Eye (tissue), 1 donor: ENCODE results near the gene PPP2R3A.
"Not testable (repeated sequence)": the region's sequence is repeated elsewhere in the genome, so short reads cannot be mapped to it uniquely, and the experiment has no call there.

ENCODE experiments used
- DNase-seq: peaks from one replicate; pipeline ENCODE4 v3.0.0-alpha.2; 2015

The PPP2R3A gene, protein sequence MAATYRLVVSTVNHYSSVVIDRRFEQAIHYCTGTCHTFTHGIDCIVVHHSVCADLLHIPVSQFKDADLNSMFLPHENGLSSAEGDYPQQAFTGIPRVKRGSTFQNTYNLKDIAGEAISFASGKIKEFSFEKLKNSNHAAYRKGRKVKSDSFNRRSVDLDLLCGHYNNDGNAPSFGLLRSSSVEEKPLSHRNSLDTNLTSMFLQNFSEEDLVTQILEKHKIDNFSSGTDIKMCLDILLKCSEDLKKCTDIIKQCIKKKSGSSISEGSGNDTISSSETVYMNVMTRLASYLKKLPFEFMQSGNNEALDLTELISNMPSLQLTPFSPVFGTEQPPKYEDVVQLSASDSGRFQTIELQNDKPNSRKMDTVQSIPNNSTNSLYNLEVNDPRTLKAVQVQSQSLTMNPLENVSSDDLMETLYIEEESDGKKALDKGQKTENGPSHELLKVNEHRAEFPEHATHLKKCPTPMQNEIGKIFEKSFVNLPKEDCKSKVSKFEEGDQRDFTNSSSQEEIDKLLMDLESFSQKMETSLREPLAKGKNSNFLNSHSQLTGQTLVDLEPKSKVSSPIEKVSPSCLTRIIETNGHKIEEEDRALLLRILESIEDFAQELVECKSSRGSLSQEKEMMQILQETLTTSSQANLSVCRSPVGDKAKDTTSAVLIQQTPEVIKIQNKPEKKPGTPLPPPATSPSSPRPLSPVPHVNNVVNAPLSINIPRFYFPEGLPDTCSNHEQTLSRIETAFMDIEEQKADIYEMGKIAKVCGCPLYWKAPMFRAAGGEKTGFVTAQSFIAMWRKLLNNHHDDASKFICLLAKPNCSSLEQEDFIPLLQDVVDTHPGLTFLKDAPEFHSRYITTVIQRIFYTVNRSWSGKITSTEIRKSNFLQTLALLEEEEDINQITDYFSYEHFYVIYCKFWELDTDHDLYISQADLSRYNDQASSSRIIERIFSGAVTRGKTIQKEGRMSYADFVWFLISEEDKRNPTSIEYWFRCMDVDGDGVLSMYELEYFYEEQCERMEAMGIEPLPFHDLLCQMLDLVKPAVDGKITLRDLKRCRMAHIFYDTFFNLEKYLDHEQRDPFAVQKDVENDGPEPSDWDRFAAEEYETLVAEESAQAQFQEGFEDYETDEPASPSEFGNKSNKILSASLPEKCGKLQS (N-terminal part only)

DNA sequence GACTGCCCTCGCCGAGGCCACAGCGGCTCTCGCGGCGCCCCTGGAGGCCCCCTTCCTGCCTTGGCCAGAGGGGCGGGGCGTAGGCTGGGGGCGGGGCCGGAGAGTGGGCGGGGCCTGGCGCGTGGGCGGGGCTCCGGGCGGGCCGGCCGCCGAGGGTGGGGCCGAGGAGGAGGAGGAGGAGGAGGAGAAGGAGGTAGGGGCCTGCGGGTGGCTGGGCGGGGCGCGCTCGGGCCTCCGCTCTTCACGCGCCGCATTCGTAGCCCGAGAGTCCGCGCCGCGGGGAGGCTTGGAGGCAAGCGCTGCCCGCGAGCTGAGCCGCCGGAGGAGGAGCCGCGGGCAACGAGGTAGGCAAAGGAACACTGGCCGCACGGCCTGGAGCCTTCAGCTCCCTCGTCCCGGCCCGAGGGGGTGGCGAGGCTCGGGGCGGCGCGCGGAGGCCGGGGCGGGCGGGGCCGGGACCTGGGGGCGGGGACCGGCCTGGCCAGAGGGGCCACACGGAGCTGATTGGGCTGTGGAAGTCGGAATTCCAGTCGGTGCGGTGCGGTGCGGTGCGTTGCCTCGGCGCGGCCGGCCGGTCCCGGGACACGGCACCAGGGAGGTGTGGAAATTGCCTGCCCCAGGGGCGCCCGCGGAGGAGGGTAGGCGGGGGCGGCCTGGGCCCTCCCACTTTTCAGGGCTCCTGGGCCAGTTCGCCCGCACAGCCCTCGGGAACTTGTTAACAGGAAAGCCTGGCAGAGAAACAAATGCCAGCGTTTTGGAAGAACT, at the start of gene PPP2R3A:
Gene PPP2R3A, plus strand, starts transcription at position 223 of the 765 bp plus-strand sequence. CDS start 35,771 bp downstream, outside the sequence.
- peak; percentile 95 for DNase-seq

DNA sequence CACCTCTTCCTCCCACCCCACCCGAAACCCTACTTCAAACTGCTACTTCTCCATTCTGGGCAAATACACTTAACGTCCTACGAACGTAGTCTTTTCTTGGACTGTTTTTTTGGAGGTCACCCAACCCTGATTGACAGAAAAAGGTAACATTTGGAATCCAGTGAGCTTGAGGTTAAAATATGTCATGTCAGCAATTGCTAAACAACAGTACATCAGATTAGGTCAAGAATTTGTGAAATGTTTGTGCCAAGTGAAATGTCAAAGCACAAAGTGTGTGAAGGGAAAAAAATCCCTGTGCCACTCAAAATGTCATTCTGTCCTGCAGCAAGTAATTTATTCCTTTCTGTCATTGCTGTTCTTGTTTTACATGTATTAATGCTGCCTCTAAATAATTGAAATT, 49.2 kb upstream of the PPP2R3A start:
- DNase-seq = no peak

DNA sequence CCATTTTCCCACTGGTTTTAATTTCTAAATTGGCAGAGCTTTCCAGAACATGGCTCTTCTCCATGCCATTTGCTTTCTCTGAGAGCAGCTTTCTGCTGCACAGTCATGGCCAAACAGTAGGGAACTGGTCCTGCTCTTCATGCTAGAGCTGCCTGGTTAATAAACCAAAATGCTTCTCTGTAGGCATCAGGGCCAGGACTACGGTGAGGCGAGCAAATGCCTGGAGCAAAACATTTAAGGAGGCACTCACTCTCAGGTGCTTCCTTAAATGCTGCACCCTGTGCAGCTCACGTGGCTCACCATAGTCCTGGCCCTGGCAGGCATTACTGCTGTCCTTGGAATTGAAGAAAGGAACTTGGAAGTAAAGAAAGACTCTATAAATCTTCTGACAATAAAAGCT, 48.5 kb upstream of the PPP2R3A start:
- no peak for DNase-seq

DNA sequence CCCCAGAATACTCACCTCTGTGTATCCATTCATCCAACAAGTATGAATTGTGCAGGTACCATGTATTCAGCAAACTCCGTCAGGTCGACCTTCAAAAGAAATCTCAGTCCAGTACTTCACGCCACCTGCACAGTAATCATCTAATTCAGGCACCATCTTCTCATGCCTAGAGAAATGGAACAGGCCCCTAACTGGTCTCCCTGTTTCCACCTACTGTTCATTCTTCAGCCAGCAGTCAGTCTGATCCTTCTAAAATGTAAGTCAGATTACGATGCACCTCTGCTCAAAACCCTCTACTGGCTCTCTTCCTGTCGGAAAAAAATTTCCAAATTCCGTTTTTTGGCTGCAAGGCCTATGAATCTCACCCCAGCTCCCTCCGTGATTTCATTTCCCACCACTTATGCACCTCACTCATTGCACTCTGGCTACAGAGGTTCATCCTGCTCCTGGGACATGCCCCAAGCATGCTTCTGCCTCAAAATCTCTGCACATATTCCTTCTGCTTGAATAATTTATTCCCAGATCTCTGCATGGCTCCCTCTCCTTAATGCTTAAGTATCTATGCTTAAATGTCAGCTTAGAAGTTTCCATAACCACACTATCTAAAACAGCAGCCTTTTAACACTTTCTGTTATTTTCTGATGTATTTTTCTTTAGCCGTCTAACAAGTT, 47.5 kb upstream of the PPP2R3A start:
- no peak for DNase-seq

DNA sequence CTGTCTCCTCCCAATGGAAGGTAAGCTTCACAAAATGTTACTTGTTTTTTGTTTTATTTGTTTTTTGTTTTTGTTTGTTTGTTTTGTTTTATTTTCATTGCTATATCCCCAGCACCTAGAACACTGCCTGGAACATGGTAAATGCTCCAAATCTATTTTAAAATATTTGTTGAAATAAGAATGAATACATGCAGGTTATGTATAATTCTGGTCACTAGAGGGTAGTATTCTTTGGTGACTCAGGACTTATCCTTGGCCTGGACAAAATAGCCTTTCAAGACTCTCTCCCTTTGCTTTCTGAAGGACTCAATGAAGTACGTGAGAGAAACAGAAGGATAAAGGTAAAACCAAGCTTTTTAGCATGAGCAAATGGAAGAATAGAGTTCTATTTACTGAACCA, 46.9 kb upstream of the PPP2R3A start:
- DNase-seq = peak; percentile 24

DNA sequence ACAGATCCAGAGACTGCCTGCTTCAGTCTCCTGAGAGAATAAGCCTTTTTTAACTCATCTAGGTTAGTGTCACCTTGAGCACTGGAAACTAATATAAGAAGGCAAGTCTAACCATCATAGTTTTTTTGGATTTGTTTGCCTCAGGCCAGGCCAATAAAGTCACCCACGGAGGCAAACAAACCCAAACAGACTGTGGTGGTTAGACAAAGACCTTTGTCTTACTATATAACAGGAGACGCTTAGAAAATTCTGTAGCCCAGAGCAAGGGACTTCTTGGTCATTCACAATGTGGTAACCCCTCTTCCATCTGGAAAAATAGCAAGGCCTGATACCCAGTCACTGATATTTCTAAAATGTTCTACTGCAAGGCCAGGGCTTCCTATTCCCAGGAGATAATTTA, 45.3 kb upstream of the PPP2R3A start:
- DNase-seq = no peak

DNA sequence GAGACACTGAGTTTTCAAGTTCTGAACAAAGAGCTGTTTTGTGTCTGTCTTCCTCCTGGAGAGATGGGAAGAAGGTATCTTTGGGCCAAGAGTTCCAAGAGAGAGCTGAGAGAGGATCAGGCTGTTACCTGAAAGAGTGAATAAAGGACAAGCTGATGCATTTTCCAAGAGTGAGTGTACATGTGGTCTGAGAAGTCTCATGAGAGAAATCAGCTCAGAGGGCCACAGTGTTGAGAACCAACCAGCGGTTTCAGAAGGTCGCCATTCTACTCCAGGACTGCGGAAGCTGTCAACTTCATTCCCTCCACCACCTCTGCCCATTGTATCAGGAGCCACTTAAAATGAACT, 42.7 kb upstream of the PPP2R3A start:
- no peak for DNase-seq

DNA sequence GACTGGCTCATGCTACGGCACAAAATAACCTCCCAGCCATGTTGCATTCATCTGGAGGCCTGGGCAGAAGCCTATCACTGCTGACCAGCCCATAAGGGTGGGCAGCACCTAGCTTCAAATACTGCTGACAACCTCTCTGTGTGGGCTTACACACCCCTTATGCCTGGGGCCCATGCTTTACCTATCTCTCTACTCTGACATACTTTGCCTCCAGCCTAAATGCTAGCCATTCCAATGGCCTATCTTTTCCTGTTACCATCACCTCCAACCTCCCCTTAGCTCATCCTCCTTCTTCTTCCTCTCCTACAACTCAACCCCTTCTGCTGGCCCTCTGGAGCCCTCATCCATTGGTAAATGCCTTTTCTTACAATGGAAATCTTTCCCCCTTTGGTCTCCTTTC, 41.0 kb upstream of the PPP2R3A start:
- no peak for DNase-seq

DNA sequence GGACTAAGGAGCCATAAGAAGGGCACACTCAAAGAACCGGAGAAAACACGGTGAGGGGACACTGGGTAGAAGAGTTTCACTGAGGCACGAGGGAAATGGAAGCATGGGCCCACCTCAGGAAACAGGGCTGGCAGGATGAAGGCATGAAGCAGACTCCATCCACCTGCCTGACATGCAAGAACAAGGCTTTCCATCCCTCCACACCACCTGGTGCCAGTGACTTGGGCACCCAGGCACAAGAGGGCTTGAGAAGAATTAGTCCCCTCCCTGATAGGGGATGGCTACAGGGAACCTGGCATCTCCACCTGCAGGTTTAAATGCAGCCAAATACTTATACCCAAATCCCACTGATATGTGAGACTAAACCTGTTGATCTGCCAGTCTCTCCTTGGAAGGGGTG, 38.9 kb upstream of the PPP2R3A start:
- DNase-seq = no peak

DNA sequence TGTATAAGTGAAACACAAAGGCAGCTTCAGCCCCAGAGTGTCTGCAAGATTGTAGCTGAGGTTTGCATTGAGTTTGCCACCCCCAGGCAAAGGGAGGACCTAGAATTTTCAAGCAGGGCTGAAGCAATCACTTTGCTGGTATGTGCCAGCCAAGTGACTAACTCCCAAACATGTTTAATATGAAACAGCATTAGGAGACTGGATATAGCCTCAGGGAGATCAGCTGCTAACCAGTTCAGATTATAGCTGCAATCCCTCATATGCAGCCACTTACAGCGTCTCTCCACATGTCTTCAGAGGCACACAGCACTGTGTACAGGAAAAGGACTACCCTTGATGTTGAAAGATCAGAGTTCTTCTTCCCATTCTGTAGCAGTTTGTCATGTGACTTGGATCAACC, 38.4 kb upstream of the PPP2R3A start:
- DNase-seq = peak; percentile 18

DNA sequence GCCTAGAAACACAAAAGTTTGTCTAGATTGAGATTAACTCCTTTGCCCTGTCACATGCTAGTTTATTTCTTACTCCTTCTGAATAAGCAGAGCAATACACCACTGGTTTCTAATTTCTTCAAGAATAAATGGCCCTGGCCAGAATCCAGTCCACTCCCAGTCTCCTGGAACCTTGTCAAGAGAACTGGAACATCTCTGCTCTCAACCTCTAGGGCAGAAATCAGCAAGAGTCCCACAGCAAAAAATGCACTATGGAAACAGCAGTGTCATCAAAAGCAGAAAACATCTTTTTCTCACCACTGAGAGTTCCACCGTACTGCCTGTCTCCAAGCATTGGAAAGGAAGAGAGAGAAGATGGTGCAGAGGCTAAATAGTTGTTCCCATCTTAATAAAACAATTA, 35.9 kb upstream of the PPP2R3A start:
- no peak for DNase-seq

DNA sequence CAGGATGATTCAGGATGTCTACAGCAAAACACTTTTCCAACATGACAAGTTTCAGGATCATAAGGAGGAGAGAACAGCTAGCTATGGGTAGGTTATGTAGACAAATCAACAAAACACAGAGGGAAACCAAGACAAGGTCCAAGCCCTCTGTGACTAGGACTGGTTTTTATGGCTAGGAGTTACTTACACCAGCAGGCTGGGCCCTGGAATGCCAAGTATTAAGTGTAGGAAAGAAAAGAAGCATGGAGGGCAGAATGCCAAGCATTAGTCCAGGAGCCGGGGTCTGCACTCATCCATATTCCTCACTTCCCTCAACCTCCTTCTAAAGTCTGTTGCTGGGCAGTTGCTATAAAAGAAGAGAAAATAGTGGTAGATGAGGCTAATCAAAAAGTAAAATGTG, 35.3 kb upstream of the PPP2R3A start:
- DNase-seq = no peak

DNA sequence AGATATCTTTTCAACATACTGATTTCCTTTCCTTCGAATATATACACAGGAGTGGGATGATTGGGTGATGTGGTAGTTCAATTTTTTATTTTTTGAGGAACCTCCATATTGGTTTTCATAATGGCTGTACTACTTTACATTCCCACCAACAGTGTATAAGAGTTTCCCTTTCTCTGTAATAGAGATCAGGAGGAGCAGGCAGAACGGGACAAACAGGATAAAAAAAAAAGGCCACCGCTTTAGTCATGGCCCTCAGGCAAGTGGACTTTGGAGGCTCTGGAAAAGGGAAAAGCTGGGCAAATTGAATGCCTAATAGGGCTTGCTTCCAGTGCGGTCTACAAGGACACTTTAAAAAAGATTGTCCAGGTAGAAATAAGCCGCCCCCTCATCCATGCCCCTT, 30.4 kb upstream of the PPP2R3A start:
- DNase-seq = not testable (repeated sequence)

DNA sequence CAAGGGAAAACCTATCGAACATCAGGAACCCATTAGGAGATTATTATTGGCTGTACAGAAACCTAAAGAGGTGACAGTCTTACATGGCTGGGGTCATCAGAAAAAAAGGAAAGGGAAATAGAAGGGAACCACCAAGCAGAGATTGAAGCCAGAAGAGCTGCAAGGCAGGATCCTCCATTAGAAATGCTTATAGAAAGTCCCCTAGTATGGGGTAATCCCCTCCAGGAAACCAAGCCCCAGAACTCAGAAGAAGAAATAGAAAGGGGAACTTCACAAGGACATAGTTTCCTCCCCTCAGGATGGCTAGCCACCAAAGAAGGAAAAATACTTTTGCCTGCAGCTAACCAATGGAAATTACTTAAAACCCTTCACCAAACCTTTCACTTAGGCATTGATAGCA, 27.8 kb upstream of the PPP2R3A start:
- DNase-seq = not testable (repeated sequence)

DNA sequence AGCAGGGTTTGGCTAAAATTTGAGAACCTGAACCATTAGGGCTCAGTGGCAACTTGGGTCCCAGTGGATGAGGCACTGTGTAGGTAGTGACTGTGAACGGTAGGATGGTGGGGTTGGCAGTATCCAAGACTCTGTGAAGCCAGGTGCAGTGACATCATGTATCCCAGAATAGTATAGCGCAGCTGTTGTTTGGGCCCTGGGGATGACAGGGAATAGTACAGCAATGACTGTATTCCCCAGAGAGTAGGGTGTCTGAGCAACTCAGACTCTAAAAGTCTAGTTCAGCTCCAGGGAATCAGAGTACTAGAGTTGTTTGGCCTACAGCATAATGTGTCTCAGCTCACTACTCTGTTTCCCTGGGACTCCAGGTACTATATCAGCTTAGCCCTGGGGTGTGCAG, 20.7 kb upstream of the PPP2R3A start:
- no peak for DNase-seq

DNA sequence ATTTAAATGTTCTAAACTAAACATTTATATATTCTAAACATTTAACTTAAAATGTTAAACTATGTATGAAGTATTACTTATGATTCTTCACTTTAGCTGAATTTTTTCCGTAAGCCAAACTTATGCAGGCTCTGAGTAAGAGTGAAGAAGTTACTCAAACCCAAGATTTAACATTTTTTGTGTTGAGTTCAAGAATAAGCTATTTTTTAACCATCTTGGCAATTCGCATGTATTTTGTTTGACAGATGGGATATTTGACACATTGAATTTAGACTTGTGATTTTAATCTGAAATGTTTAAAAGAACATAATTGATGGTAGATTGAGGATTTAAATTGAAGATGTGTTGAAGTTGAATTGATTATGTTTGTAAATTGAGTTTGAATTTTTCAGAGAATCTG, 14.6 kb upstream of the PPP2R3A start:
- no peak for DNase-seq

DNA sequence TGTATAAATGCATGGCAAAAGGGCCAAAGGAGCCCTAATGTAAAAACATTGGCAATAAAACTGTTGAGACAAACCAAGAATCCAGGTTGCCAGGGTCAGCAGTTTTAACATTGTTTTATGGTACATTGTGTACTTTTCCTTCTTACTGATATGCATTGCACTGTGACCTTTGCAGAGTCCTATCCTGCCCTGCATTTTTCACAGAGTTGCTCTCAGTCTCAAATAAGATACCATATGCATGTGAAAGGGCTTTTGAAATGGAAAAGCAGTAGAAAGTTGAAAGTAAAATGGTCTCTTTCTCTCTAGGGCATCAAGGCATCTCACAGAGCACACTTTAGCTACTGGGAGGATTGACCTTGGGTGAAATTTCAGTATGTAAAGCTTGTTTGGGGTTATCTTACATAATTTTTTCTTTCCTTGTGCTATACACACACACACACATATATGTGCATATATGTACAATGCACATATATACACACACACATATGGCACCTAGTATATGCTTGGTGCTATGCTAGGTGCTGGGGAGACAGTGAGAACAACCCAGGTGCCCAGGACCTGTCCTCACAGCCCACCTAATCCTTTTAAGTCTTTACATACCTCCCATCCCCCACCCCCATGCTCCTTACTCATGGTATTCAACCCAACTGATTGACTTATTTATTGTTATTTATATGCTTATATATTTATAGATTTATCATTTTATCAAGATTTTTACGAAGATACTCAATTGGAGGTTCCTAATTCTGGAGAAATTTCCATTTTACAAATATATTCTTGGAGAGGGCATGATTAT, 1.2 kb upstream of the PPP2R3A start:
- no peak for DNase-seq

DNA sequence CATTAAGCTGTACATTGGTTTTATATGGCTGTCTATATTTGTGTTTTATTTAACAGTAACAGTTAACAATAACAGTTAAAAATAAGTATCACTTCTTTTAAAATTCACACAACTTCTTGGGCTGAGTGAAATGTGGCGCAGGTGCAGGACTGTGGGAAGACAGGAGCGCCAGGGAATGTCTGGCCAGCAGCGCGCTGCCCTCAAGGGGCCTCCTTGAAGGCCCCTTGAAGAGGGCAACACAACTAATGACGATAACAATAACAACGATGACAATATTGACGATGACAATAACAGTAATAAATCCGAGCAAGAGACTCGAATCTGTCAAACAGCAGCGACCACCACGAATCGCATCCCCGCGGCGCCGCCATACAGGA, 411 bp upstream of the PPP2R3A start:
- no peak for DNase-seq

DNA sequence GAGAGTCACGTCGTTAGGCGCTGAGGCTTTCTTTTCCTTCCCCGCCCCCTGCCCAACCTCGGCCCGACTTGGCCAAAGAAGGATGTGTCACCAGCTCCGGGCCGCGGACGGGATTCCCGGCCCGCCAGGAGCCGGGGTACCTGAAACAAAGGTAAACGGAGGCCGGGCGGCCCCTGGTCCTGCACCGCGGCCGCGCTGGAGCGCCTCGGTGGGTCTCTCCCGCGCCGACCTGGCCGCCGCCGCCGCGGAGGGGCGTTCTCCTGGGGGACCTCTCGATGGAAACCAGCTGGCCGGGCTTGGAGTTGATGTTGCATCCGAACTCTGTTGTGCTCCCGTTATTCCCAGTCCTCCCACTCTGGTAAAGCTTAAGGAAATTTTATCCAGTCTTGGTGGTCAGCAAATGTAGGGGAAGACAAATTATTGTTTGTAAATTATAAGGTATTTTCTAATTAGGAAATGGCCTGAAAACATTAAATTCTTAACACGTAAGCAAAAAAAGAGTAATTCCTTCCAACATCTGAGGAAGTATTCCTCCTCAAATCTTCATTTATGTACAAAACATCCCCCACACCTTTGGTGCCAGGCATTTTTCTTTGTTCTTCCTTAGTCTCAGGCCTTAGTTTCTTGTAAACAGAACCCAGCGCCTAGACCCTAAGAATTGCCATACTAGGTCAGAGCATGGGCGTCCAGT, 888 bp downstream of the PPP2R3A start:
- no peak for DNase-seq

DNA sequence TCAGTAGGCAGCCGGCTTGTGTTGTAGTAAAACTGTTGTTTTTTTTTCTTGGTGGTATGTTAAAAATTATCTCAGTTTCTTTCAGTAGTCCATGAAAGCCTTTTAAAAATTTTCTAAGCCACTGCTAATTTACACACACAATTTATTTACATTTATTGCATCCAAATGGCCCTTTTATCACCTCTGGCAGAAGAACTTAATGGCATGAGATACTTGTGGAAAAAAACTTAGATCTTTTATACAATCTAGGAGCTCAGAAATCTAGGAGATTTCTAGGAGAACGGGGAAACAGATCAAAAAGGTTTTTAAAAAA, 1.4 kb downstream of the PPP2R3A start:
- DNase-seq = peak; percentile 13

DNA sequence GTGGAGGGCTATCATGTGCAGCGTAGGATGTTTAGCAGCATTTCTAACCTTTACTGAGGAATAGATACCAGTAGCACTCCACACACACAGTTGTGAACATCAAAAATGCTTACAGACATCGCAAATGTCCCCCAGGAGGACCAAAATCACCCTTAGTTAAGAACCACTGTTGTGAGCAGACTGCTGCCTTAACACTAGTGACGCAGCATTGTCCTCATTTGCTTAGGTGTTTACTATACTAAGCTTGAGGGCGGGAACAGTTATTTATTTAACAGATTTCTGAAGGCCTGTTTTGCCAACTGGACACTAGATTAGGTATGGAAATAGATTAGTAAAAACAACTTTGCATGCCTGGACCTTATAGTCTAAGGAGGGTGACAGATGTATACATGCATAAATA, 2.3 kb downstream of the PPP2R3A start:
- DNase-seq = no peak
